Stomach (tissue), 9 donors: Measurements from ENCODE around the gene PLAGL2. TPM values are rescaled to one million over a fixed set of nuclear protein-coding genes. Genes with fewer than 3 reads are reported as not detected.

ENCODE experiments used
- DNase-seq, 2 donors: peaks; one replicate each; pipeline versions ENCODE4 v3.0.0 to v3.0.0-alpha.2; 2013 to 2019
- H3K27ac ChIP-seq, 5 donors: fragments of 200-600 bp in 4 of 5; sonication (generic) in 4 of 5; one replicate each; pipeline ENCODE4 v1.5.1; 2013 to 2019; ENCODE audit warnings: mild to moderate bottlenecking in 1 of 5, moderate library complexity in 1 of 5
- H3K27me3 ChIP-seq, 3 donors: fragments of 200-600 bp; sonication (generic); one replicate each; pipeline ENCODE4 v1.5.1; 2017 to 2019; ENCODE audit warnings: mixed run types in 1 of 3
- H3K36me3 ChIP-seq, 4 donors: fragments of 200-600 bp; sonication (generic); 1 replicate in 3 of 4; 2 replicates in 1 of 4; pipeline ENCODE4 v1.5.1; 2016 to 2019
- H3K4me1 ChIP-seq, 4 donors: fragments of 200-600 bp; sonication (generic); one replicate each; pipeline ENCODE4 v1.5.1; 2016 to 2019
- H3K4me3 ChIP-seq, 4 donors: fragments of 200-600 bp; sonication (generic) in 3 of 4; one replicate each; pipeline ENCODE4 v1.5.1; 2016 to 2019; ENCODE audit warnings: mild to moderate bottlenecking in 1 of 4
- H3K9me3 ChIP-seq, 4 donors: fragments of 200-600 bp; sonication (generic); one replicate each; pipeline ENCODE4 v1.5.1; 2016 to 2019
- EP300 ChIP-seq: sonication (generic); formaldehyde crosslinking; IDR thresholded peaks from one replicate; pipeline ENCODE4 v1.6.1; 2017; ENCODE audit warnings: antibody characterized with exemption
- POLR2A ChIP-seq, 4 donors: fragments of 450-650 bp; IDR thresholded peaks; one replicate each; pipeline ENCODE4 v1.6.1; 2016; ENCODE audit warnings: antibody characterized with exemption in 4 of 4, control low read depth in 2 of 4, mild to moderate bottlenecking in 1 of 4, moderate library complexity in 1 of 4
- POLR2AphosphoS5 ChIP-seq, 3 donors: sonication (generic); formaldehyde crosslinking; IDR thresholded peaks; one replicate each; pipeline ENCODE4 v1.6.1; 2016; ENCODE audit warnings: antibody characterized with exemption in 3 of 3
- WGBS, 5 donors: extraction: QIAGEN DNeasy Blood & Tissue Kit in 3 of 5; methylation state at CpG; one replicate each; pipeline versions ENCODE4 v1.1.5 to v1.1.7; 2013 to 2018; 5-methylcytosine and 5-hydroxymethylcytosine counted together
- intact Hi-C: fragments of 100-400 bp; cut with DNase I; formaldehyde crosslinking; loops from one replicate; pipeline ENCODE4 v1.15.1; 2023; ENCODE audit warnings: low total_unique reads
- polyA plus RNA-seq, 3 donors: library from polyadenylated mRNA; stranded (reverse); fragments of 200-250 nt; gene quantifications; one replicate each; pipeline ENCODE4 v1.2.3, GENCODE V29; 2013
- total RNA-seq, 5 donors: library from RNA; depleted of rRNA; stranded (reverse); fragments of >200 nt; gene quantifications; one replicate each; pipeline versions ENCODE4 v1.1.0 to v1.2.3, GENCODE V29; 2014 to 2016
- TF ChIP-seq, protein P1 (sequence below), 7 experiments: fragments of 450-650 bp in 4 of 7; fragments of 200-600 bp in 3 of 7; sonication (generic) in 3 of 7; IDR thresholded peaks; one replicate each; pipeline ENCODE4 v1.5.1; 2016 to 2019; ENCODE audit warnings: antibody characterized with exemption in 7 of 7, control low read depth in 2 of 7, mild to moderate bottlenecking in 1 of 7
- donor health status: healthy with polysubstance abuse.
- donor health status: Bipolar disorder and iron deficiency.
- donor health status: healthy.

Gene PLAGL2
- total and polyA plus RNA-seq, 8 donors = 1.8 to 20.0 (median 4.4) TPM

DNA sequence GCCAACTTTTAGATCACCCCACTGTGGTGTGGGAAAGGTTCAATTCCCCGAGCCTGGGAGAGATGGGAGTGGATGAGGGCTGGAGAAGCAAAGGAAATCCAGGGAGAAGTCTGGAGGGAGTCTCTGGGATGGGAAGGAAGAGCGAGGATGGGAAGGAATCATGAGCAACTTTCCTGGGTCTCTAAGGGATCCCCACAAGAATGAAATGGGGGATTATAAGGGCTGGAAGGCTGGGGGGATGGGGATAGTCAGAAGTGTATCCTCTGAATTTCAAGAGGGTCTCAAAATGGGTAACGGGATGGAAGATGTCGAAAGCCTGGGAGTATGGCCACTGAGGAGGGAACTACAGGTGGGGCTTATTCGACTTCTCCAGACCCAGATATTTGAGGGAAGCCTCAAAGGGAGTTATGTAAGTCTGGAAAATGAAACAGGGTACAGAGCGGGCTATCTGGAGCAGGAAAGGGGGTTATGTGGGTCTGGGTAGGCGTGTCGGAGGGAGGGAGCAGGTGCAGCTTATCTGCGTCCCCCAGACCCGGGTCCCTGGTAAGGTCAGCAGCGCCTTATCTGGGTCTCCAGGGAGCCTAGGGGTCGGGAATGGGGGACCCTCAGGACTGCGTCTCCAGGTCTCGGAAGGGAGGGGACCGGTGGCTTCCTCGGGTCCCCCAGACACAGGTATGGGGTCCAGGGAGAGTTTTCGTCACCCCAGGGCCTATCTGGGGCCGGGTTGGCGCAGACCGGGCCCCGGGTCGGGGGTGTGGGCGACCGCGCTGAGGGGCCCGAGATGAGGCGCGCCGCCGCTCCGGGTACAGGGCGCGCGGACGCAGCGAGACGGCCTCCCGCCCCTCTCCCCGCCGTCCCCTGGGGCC lies 550 bp downstream of the PLAGL2 start:
- H3K36me3 ChIP-seq = peaks cover 0 to 26% (median 24%) of the 10 kb centered on the region in 4 donors
- intact Hi-C loops = no loop called here
- peak overlapping the region; percentile 77 to 99 (median 92) for H3K4me3 ChIP-seq
- H3K27ac ChIP-seq = peak overlapping the region; percentile 92 to 97 (median 96)
- H3K27me3 ChIP-seq = no peaks in the 10 kb centered on the region
- TF ChIP-seq, protein P1, sequence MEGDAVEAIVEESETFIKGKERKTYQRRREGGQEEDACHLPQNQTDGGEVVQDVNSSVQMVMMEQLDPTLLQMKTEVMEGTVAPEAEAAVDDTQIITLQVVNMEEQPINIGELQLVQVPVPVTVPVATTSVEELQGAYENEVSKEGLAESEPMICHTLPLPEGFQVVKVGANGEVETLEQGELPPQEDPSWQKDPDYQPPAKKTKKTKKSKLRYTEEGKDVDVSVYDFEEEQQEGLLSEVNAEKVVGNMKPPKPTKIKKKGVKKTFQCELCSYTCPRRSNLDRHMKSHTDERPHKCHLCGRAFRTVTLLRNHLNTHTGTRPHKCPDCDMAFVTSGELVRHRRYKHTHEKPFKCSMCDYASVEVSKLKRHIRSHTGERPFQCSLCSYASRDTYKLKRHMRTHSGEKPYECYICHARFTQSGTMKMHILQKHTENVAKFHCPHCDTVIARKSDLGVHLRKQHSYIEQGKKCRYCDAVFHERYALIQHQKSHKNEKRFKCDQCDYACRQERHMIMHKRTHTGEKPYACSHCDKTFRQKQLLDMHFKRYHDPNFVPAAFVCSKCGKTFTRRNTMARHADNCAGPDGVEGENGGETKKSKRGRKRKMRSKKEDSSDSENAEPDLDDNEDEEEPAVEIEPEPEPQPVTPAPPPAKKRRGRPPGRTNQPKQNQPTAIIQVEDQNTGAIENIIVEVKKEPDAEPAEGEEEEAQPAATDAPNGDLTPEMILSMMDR (IDR thresholded peaks at IDR 0.05) = no peak
- TF ChIP-seq EP300 (no peak), POLR2A (IDR thresholded peaks at IDR 0.05) (no peak), POLR2AphosphoS5 (IDR thresholded peaks at IDR 0.05) (no peak)
- DNase-seq = peak in 1 of 2 donors; percentile 56
- H3K4me1 ChIP-seq = peaks cover 53 to 86% (median 74%) of the 10 kb centered on the region in 4 donors
- H3K9me3 ChIP-seq = no peaks in the 10 kb centered on the region
- WGBS, 5 donors = 1 to 5% (median 2%) methylated on average over 13 to 40 of the region's 40 CpGs

GRCh38 chr20:32205843-32206759 lies 1.4 kb downstream of the PLAGL2 start:
- peak overlapping the region; percentile 92 to 97 (median 96) for H3K27ac ChIP-seq

GRCh38 chr20:32205110-32205842 lies 2.3 kb downstream of the PLAGL2 start:
- TF ChIP-seq POLR2A (IDR thresholded peaks at IDR 0.05) (no peak), POLR2AphosphoS5 (IDR thresholded peaks at IDR 0.05) (no peak), EP300 (no peak)
- TF ChIP-seq, protein P1 (IDR thresholded peaks at IDR 0.05) = no peak
- peak overlapping the region; percentile 89 to 97 (median 92) for H3K27ac ChIP-seq
- H3K27me3 ChIP-seq = no peaks in the 10 kb centered on the region
- H3K9me3 ChIP-seq = no peaks in the 10 kb centered on the region
- H3K4me1 ChIP-seq = peaks cover 60 to 87% (median 83%) of the 10 kb centered on the region in 4 donors
- H3K36me3 ChIP-seq = peaks cover 13 to 26% (median 24%) of the 10 kb centered on the region in 4 donors
- 28 to 39% (median 30%) methylated on average over 5 of the region's 5 CpGs for WGBS, 5 donors
- DNase-seq = no peak
- intact Hi-C loops = no loop called here
- H3K4me3 ChIP-seq = peak overlapping the region; percentile 77 to 99 (median 92)

More at GRCh38 chr20:32205843-32206759, 1.4 kb downstream of the PLAGL2 start:
- DNase-seq = no peak
- Histone ChIP-seq H3K36me3 (peaks cover 7 to 26% (median 24%) of the 10 kb centered on the region in 4 donors), H3K4me3 (peak overlapping the region; percentile 77 to 99 (median 92)), H3K4me1 (peaks cover 60 to 89% (median 83%) of the 10 kb centered on the region in 4 donors), H3K27me3 (no peaks in the 10 kb centered on the region), H3K9me3 (no peaks in the 10 kb centered on the region)
- TF ChIP-seq EP300 = no peak
- TF ChIP-seq POLR2A (IDR thresholded peaks at IDR 0.05) = no peak
- TF ChIP-seq POLR2AphosphoS5 (IDR thresholded peaks at IDR 0.05) = no peak
- TF ChIP-seq, protein P1 (IDR thresholded peaks at IDR 0.05) = no peak
- intact Hi-C loops = no loop called here
- 14 to 36% (median 28%) methylated on average over 8 of the region's 8 CpGs for WGBS, 5 donors
